HUDEP-2 (cell line): Measurements from ENCODE around the gene TAF3.

ENCODE experiments used
- DNase-seq, 76 experiments: peaks; one replicate each; lab custom pipeline; 2025; ENCODE audit not compliant: unreplicated experiment in 76 of 76; lab: John Stamatoyannopoulos, UW

TAF3 gene

GRCh38 chr10:7960108-7960507 lies 141.8 kb downstream of the TAF3 start:
- DNase-seq = no peak

- no peak for DNase-seq
These were observed 144.3 kb downstream of the TAF3 start for GRCh38 chr10:7962592-7962991.

DNA sequence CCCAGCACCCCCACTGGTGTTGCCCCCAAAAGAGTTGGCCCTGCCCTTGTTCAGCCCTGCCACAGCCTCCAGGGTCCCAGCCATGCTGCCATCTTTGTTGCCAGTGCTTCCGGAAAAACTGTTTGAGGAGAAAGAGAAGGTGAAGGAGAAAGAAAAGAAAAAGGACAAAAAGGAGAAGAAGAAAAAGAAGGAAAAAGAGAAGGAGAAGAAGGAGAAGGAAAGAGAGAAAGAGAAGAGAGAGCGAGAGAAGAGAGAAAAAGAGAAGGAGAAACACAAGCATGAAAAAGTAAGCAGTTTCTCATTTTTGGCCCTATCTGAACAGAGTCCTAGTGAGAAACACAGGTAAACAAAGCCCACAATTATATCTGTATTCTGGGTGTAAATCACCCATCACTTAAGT lies 147.2 kb downstream of the TAF3 start:
- no peak for DNase-seq

DNA sequence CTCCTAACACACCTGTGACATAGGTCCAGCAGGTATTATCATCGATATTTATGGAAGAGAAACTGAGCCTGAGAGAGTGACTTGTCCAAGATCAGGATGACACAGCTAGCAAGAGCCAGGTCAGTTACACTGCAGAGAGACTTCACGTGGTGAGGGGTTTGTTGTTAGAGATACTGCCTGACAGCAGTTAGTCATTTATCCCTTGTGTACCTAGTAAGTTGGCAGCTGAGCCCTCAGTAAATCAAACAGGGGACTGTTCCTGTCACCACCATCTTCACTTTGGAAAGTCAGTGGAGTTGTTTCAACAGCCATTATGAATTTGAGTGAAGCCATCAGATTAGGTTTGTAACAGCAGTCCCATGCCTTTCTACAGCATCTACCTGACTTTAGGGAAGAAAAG lies 148.7 kb downstream of the TAF3 start:
- DNase-seq = no peak

DNA sequence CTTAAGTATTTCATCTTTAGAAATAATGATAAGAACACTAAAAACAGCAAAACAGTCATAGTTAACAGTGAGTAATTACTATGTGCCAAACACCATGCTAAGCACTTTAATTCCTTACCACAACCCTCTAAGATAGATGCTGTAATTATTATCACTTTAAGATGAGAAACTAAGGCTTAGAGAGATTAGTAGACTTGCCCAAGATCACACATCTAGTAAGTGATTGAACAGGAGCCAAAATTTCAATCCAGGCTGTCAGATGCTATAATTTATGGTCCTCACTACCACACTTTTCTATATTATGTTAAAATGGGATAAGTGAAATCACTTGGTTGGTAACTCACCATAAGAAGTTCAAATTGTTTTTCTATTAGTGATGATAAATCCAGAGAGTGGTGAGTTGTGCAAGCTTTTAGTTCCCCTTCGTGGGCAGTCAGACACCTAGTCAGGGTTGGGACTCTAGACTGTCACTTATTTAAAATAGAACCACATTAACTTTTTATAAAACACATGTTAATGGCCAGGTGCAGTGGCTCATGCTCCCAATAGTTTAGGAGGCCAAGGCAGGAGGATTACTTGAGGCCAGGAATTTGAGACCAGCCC lies 150.3 kb downstream of the TAF3 start:
- no peak for DNase-seq

DNA sequence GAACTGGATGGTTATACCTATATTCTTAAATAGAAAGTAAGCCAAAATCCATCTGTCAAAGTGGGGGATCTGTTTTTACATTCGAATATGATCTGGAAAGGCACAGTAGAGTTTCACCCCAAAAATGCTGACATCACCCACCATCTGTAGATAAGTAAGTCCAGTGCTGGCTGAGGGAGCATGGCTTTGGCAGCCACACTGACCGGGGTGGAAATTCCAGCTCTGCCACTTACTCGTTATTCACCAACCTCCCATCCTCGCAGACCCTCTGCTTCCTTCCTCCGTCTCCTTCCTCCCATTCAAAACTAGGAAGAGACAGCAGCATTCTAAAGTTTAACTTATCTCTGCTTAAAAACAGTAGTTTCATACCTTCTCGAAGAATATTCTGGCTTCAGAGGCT lies 151.3 kb downstream of the TAF3 start:
- no peak for DNase-seq

GRCh38 chr10:7971949-7972348 lies 153.6 kb downstream of the TAF3 start:
- DNase-seq = no peak

GRCh38 chr10:7972367-7972766 lies 154.1 kb downstream of the TAF3 start:
- no peak for DNase-seq

GRCh38 chr10:7980196-7980595 lies 161.9 kb downstream of the TAF3 start:
- DNase-seq = no peak

GRCh38 chr10:7982727-7983126 lies 164.4 kb downstream of the TAF3 start:
- DNase-seq = no peak

- DNase-seq = no peak
These were observed 166.0 kb downstream of the TAF3 start for GRCh38 chr10:7984325-7984724.

DNA sequence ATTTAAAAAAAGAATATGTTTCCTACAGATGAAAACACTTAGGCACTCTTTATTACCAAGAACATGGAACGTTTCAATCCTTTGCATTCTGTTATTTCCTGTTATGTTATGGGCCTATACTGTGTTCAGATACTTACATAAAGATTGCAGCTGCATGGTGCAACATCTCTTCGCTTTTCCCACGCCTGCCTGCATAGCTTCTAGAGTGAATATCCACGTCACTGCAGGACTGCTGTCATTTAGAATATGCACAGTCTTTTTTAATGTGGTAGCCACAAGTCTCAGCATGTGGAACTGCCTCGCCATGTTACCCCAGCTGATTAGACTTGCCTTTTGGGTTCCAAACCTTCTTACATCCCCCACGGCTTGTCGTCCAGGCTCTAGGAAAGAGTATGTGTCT lies 166.6 kb downstream of the TAF3 start:
- DNase-seq = no peak

DNA sequence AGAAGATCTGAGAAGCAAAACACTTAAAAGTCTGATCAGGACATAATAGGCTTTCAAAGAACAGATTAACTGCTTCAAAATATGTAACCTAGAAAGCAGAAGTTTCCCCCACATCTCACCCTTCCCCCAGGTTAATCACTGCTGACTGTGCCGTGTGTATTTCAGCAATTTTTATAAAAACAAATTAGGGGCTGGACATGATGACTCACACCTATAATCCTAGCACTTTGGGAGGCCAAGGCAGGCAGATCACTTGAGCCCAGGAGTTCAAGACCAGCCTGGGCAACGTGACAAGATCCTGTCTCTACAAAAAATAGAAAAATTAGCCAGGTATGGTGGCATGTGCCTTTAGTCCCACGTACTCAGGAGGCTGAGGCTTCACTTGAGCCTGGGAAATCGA lies 168.5 kb downstream of the TAF3 start:
- no peak for DNase-seq

GRCh38 chr10:7988989-7989388 lies 170.7 kb downstream of the TAF3 start:
- DNase-seq = no peak

DNA sequence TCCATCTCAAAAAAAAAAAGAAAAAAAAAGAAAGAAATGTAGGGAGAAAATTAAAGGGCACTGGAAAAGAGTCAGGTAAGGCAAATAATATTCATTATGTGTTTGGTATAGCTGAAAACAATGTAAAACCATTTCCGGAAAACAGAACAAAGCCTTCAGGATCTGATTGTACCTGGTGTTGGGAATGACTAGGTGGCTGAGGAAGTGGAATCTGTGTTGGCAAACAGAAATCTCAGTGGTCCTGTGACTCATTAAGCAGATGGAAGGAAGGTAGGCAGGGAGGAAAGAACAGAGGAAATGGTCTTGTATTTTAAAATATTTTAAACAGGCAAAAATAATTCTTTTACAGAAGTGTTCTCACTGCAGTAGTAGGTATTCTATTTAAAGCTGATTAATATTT lies 180.5 kb downstream of the TAF3 start:
- no peak for DNase-seq

- DNase-seq = no peak
These were observed 186.2 kb downstream of the TAF3 start for GRCh38 chr10:8004469-8005000.

- DNase-seq = no peak
These were observed 188.1 kb downstream of the TAF3 start for GRCh38 chr10:8006274-8006999.

- DNase-seq = no peak
These were observed 190.7 kb downstream of the TAF3 start for GRCh38 chr10:8009031-8009430.

GRCh38 chr10:8013006-8013405 lies 194.7 kb downstream of the TAF3 start:
- DNase-seq = no peak

DNA sequence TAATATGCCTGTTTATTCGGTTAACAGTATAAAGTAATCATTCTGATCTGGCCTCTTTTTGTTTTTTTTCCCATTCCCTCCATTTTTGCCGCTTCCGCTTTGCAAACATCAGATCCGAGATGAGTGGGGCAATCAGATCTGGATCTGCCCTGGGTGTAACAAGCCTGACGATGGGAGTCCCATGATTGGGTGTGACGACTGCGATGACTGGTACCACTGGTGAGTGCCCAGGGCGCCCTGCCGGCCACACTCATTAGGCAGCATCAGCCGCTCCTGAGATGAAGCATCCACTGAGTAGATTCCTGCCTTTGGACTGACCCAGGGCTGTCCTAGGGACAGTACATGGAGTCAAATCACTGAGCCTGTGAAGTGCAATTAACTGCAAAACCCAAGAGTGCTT lies 195.3 kb downstream of the TAF3 start:
- no peak for DNase-seq

- no peak for DNase-seq
These were observed 196.3 kb downstream of the TAF3 start for GRCh38 chr10:8014649-8015048.

GRCh38 chr10:8017277-8017676 lies 199.0 kb downstream of the TAF3 start:
- no peak for DNase-seq
